ENCODE results near the gene RNF111. TPM values are rescaled to one million over a fixed set of nuclear protein-coding genes. Genes with fewer than 3 reads are reported as not detected.
"Not testable (repeated sequence)": the region's sequence is repeated elsewhere in the genome, so short reads cannot be mapped to it uniquely, and the experiment has no call there.

RNF111 gene
- total and polyA plus RNA-seq, 2 donors from 2014 or later, result 8.7 to 33.0 TPM

GRCh38 chr15:59124261-59124660 is 136.8 kb downstream of the RNF111 start:
- intact Hi-C loops (cut with DNase I), result no loop called here
- H3K4me3 ChIP-seq (ENCODE audit: low read length in 3 of 3), result no peak overlapping the region
- no peaks in the 10 kb centered on the region for H3K36me3 ChIP-seq (ENCODE audit: control insufficient read depth in 2 of 3, insufficient read depth in 3 of 3, low read length in 3 of 3)
- no peaks in the 10 kb centered on the region for H3K4me1 ChIP-seq (ENCODE audit: control insufficient read depth in 2 of 3, insufficient read depth in 2 of 3, low read depth in 1 of 3, low read length in 3 of 3)
- no peak overlapping the region for H3K27ac ChIP-seq (ENCODE audit: low read depth in 2 of 2, low read length in 2 of 2)
- peaks cover 0 to 5% (median 0%) of the 10 kb centered on the region in 3 donors for H3K9me3 ChIP-seq (ENCODE audit: control insufficient read depth in 2 of 3, insufficient read depth in 1 of 3, low read length in 3 of 3)
- TF ChIP-seq CTCF (IDR thresholded peaks at IDR 0.05; ENCODE audit: borderline replicate concordance, extremely low read depth, insufficient read depth), result no peak
- H3K9ac ChIP-seq (ENCODE audit: low read length in 3 of 3), result no peak overlapping the region
- DNase-seq (no peak), FAIRE-seq (no peak)
- H3K27me3 ChIP-seq (ENCODE audit: control insufficient read depth, insufficient read depth, low read length), result no peaks in the 10 kb centered on the region

GRCh38 chr15:59125683-59126082 is 138.2 kb downstream of the RNF111 start:
- H3K4me3 ChIP-seq (ENCODE audit: low read length in 3 of 3); H3K27ac ChIP-seq (ENCODE audit: low read depth in 2 of 2, low read length in 2 of 2); DNase-seq; H3K9me3 ChIP-seq (ENCODE audit: control insufficient read depth in 2 of 3, insufficient read depth in 1 of 3, low read length in 3 of 3); H3K36me3 ChIP-seq (ENCODE audit: control insufficient read depth in 2 of 3, insufficient read depth in 3 of 3, low read length in 3 of 3); H3K9ac ChIP-seq (ENCODE audit: low read length in 3 of 3); intact Hi-C loops (cut with DNase I); FAIRE-seq; H3K27me3 ChIP-seq (ENCODE audit: control insufficient read depth, insufficient read depth, low read length); H3K4me1 ChIP-seq (ENCODE audit: control insufficient read depth in 2 of 3, insufficient read depth in 2 of 3, low read depth in 1 of 3, low read length in 3 of 3): not testable (repeated sequence)

- H3K9me3 ChIP-seq (ENCODE audit: control insufficient read depth in 2 of 3, insufficient read depth in 1 of 3, low read length in 3 of 3), result not testable (repeated sequence)
Observed at GRCh38 chr15:59127255-59127654, 139.8 kb downstream of the RNF111 start.

GRCh38 chr15:59131456-59131855 is 144.0 kb downstream of the RNF111 start:
- FAIRE-seq (no peak), DNase-seq (no peak)
- intact Hi-C loops (cut with DNase I), result no loop called here
- Histone ChIP-seq H3K27me3 (ENCODE audit: control insufficient read depth, insufficient read depth, low read length) (no peaks in the 10 kb centered on the region), H3K9me3 (ENCODE audit: control insufficient read depth in 2 of 3, insufficient read depth in 1 of 3, low read length in 3 of 3) (peaks cover 0 to 5% (median 0%) of the 10 kb centered on the region in 3 donors), H3K4me3 (ENCODE audit: low read length in 3 of 3) (no peak overlapping the region), H3K27ac (ENCODE audit: low read depth in 2 of 2, low read length in 2 of 2) (no peak overlapping the region), H3K9ac (ENCODE audit: low read length in 3 of 3) (no peak overlapping the region), H3K4me1 (ENCODE audit: control insufficient read depth in 2 of 3, insufficient read depth in 2 of 3, low read depth in 1 of 3, low read length in 3 of 3) (no peaks in the 10 kb centered on the region), H3K36me3 (ENCODE audit: control insufficient read depth in 2 of 3, insufficient read depth in 3 of 3, low read length in 3 of 3) (peaks cover 3 to 7% (median 6%) of the 10 kb centered on the region in 3 donors)
- no peak for TF ChIP-seq CTCF (IDR thresholded peaks at IDR 0.05; ENCODE audit: borderline replicate concordance, extremely low read depth, insufficient read depth)

More at GRCh38 chr15:59127255-59127654, 139.8 kb downstream of the RNF111 start:
- FAIRE-seq; H3K9ac ChIP-seq (ENCODE audit: low read length in 3 of 3); H3K4me3 ChIP-seq (ENCODE audit: low read length in 3 of 3); DNase-seq; intact Hi-C loops (cut with DNase I); H3K27ac ChIP-seq (ENCODE audit: low read depth in 2 of 2, low read length in 2 of 2); H3K27me3 ChIP-seq (ENCODE audit: control insufficient read depth, insufficient read depth, low read length); H3K4me1 ChIP-seq (ENCODE audit: control insufficient read depth in 2 of 3, insufficient read depth in 2 of 3, low read depth in 1 of 3, low read length in 3 of 3); H3K36me3 ChIP-seq (ENCODE audit: control insufficient read depth in 2 of 3, insufficient read depth in 3 of 3, low read length in 3 of 3): not testable (repeated sequence)
